HG02759 (cell line): ENCODE measurements around the gene TANC1.

Source experiments
- ATAC-seq: cut with Tn5 transposase; IDR thresholded peaks from one replicate; pipeline ENCODE4 v1.9.1; 2021; ENCODE audit warnings: mild to moderate bottlenecking, moderate library complexity; ENCODE audit not compliant: unreplicated experiment

Gene TANC1

DNA sequence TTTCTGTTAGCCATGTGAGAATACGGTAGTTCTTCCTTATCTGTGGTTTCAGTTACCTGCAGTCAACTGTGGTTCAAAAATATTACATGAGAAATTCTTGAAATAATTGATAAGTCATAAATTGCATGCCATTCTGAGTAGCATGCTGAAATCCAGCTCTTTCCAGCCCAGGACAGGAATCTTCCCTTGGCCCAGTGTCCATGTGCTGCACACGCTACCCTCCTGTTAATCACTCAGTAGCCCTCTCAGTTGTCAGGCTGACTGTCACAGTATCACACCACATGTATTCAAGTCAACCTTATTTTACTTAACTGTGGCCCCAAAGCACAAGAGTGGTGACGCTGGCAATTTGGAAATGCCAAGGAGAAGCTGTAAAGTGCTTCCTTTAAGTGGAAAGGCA, 141.1 kb downstream of the TANC1 start:
- no peak for ATAC-seq

DNA sequence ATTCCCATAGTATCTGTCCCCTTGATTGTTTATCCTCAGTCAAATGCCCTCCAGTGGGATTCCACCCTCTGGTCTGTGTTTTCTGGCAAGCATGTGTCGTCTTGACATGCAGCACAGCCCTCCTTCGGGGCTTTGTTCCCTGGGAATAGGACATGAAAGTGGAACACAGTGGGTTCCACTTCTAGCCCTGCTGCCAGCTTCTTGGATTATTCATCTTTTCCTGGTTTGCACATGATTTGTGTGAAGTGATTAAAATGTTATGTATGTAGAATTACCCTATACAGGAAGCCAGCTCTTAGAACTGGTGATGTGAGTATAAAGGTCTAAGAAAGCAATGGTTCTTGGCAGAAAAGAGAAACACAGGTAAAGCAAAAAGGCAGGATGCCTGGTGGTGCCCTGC, 142.3 kb downstream of the TANC1 start:
- no peak for ATAC-seq

DNA sequence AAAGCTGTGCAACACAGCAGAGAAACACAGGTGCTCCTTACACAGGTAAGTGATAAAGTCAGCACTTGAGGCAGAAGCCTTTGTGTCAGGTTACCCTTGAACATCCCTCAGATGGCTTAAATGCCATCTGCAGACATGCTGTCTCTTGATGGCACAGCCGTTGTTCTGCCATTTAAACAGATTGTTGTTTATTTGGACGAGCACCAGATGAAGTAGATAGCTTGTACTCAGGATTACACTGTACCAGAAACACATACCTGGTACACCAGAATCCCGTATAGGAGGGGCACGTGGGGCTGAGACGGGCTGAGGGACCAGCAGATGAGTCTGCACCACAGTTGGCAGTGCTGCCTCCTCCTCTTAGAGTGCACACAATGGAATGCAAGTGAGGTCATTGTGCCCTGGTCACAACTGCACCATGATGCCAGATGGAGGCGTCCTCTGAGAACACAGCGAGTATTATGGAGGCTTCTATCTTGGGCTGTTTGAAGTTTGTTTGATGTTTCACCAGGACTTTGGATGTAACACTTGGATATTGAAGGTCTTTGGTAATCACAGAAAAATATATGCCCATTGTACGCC, 143.0 kb downstream of the TANC1 start:
- no peak for ATAC-seq

DNA sequence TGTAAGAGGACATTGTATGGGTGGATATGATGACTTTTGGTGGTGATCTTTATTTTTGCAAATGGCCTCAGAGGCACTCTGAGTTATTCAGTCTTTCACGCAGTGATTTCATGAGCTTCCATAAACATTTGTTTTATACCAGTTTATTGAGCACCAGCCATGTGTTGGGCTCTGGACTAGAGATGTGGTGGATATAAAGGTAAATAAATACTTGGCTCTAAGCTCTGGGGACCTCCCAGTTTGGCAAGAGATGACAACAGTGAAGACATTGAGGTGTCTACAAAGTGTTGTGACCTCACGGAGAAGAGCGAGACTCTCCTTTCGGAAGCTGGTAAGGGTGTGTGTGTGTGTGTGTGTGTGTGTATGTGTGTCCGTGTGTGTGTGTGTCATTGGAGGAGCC, 146.4 kb downstream of the TANC1 start:
- ATAC-seq = no peak

DNA sequence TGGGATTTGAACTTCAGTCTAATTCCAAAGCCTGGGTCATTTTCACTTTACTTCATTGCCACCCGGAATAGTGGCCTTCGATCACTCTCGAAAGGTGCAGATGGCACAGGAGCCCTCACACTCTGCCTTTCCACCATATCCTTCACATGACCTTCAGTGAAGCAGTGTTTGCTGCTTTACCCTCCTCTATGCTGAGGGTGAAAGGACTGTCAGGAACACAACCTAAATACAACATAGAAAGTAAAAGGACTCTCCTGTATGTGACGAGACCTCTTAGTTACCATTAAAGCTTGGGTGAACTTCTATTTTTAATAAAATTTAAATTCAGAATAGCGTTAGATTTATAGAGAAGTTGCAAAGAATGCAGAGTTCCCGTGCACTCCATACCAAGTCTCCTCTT, 148.5 kb downstream of the TANC1 start:
- no peak for ATAC-seq

DNA sequence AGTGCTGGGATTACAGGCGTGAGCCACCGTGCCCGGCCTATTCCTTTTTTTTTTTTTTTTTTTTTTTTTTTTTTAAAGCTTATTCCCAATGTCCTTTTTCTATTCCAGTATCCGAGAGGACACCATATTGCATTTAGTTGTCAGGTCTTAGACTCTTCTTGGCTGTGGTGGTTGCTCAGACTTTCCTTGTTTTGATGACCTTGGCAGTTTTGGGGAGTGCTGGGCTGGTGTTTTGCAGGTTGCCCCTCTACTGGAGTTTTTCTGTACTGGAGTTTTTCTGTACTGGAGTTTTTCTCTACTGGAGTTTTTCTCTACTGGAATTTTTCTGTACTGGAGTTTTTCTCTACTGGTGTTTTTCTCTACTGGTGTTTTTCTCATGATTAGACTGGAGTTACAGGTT, 149.2 kb downstream of the TANC1 start:
- ATAC-seq = no peak

DNA sequence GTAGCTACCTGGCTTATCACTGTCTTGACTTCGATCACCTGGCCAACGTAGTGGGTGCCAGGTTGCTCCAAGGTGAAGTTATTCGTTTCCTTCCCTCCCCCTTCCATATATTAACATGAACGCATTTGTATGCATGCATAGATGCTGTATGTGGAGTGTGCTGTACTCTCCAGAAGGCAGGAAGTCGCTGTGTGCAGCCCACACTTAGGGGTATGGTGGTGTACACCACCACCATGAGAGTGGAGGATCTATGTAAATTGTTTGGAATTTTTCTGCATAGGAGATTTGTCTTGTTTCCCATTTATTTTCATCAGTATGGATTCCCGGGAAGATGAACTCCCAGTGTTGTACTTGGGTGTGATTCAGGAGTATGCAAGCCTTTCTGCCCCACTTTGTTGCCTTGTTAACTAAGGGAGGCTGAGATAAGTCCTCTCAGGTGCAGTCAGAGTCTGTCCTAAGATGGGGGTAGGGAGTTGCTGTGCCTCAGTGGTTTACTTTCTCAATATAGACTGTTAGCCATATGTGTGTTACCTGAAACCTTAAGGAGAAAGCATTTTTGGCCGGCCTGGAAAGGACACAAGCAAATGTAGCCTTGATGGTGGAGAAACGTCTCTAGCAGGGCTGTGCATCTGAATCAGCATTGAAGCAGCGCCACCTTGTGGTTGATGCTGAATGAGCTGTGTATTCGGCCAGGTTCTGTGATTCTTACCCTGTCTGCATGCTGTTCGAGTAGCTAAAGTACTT, 149.8 kb downstream of the TANC1 start:
- peak; percentile 96 for ATAC-seq

DNA sequence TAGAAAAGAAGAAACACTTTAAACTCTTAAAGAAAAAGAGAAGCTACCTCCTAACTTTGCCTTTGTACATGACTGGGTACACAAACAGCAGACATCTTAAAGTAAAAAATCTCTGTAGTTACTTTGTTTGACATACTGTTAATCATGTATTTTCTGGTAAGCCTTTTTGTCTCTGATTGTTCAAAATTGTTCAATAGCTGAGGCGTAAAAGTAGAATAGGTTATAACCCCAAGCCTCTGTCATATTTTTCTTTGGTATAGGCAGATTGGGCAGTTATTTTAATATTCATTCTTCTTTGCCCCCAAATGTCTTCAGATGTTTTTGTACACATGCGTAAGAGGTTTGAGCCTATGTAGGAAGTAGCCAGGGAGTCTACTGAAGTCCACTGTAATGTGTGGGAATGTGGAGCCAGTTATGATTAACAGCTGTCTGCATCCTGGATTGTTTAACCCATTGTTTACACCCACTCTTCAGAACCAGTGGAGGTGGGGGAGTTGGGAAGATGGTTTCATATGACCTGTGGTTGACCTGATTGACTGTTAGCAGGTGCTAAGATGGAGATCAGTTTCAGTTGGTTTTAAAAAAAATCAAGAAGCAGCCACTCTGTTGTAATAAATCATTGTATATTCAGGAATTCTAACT, 150.5 kb downstream of the TANC1 start:
- ATAC-seq = no peak

DNA sequence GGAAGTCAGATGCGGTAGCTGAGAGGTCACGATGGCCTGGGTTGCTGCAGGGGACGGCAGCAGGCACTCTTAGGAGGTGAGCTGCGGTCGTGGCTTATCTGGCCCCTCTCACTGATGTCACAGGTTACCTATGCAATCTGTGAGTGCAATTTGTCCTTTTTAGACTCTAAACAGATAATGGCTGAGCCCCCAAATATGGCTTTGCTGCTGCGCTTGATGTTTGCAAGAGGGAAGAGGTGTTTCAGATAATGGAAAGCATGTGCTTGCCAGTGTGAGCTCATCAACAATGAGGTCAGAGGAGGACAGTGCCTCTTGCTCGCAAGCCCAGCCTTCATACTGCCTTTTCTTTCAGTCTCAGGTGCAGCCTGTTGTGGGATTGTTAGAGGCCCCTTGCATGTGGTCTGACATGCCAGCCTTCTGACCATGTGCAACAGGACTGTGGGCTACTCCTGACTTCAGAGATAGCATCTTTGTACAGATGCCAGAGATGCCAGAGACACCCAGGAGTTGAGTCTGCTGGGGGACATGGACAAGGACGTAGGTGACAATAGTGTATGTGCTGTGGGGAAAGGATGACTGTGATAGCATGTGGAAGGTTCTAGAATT, 151.3 kb downstream of the TANC1 start:
- no peak for ATAC-seq

DNA sequence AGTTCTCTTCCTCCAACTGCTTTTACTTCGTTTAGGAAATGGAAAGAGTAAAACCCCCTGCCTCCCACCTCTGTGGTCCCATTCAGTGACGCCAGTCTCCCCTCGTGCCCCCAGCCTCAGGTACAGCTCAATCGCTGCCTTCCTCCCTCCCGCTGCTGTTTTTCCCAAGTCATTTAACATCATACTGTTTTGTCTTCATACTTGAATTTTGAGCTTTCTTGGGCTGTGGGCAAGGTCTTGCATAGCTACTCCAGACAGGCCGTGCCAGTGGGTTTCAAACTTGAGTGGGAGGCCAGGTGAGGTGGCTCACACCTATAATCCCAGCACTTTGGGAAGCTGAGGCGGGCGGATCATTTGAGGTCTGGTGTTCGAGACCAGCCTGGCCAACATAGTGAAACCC, 155.3 kb downstream of the TANC1 start:
- ATAC-seq = no peak

DNA sequence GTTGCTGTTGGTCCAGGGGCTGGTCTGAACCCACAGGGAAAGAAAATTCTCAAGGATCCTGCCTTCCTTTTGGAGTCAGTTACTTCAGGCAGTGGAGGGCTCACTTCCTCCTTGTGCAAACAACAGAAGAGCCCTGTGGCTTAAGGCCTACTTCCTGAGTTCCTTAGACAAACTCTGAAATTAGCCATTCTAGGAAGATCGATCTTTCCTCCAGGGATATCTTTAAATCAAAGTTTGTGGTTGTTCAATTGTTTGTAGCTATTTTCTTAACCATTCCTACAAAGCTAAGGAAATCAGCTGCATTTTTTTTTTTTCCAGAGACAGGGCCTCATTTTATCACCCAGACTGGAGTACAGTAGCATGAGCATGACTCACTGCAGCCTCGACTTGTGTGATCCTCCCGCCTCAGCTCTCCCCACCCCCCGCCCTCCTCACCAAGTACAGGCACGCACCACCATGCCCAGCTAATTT, 156.0 kb downstream of the TANC1 start:
- ATAC-seq = no peak

DNA sequence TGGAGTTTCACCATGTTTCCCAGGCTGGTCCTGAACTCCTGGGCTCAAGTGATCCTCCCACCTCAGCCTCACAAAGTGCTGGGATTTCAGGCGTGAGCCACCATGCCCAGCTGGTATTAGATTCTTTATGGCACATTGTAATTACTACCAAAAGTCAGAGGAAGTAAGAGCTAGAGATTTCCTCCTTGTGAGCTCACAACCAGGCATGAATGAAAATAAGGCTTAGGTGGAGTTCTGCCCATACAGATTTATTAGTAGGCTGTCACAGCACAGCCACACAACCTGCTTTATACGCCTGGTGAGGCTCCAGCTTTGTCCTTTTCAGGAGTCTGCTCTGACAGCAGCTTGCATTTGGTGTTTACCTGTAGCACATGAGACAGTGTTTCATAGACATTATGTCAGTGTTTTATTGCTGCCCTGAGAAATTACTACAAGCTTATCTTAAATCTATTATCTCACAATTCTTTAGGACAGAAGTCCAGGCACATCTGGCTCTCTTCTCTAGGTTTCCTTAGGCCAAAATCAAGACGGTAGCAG, 156.6 kb downstream of the TANC1 start:
- no peak for ATAC-seq

DNA sequence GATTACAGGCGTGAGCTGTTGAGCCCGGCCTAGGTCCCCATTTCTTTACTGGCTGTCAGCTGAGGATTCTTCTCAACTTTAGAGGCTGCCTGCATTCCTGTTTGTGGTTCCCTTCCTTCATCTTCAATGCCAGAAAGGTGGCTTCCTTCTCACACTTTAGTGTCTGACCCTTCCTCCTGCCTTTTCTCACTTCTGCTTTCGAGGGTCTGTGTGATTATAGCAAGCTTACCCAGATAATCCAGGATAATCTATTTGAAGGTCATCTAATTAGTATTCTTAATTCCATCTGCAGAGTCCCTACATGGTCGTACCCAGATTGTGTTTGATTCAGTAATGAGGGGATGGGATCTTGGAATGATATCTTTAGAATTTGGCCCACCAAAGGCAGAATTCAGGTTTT, 157.4 kb downstream of the TANC1 start:
- no peak for ATAC-seq

DNA sequence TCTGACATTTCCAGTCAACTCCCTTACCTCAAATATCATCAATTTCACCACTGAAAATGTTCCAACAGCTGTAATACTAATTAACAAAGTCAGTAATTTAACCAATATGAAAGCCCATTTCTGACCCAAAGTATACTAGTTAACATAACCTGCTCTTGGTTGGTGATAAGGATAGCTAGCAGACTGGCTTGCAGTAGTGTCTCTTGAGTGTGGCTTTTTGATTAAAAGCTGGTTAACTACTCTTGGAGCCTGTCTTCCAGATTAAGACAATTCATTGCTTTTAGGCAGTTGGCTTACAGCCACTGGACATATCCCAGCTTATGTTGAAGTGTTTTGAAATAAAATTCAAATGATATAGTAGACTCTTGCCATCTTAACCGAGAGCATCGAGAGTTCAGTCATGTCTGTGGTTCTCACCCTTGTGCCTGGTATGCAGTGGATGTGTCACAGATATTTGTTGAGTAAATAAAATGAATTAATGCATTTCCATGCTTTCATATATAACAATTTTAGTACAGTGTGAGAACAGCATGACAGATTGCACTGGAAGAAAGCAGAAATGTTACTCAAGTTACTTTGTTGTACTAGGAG, 158.1 kb downstream of the TANC1 start:
- ATAC-seq = no peak

DNA sequence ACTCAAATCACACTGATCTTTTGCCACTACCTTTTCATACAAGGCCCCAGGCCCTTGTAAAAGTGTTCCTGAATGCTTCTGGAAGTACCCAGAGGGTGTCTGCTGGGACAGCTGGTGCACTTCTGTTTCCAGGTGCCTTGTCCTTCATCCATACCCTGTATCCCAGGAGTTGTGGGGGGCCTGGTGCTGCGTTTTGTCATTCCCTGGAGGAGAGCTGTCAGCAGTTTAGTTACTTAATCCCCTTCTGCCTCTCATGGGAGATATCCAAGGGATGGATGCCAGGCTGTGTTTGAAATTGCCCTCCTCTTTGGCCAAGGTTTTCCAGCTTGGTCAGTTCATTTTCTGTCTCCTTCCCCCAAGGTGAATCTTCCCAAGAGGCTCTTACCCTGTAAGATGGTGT, 159.8 kb downstream of the TANC1 start:
- ATAC-seq = no peak

DNA sequence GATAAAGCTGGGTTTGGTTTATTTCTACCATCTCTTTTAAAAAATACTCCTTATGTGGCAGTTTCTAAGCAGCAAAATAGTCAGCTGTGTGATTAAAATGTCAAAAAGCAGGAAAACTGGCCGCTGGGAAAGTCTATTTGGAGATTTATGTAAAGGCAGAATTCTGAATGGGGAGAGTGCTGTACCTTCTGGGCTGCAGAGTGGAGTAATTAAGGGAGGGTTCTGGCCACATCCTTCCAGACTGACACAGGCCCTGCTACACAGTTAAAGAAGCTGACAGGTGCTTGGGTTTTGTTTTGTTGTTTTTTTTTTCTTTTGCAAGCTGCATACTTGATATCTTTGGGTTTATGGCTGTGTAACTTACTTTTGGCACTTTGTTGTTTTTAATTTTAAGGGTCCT, 160.8 kb downstream of the TANC1 start:
- no peak for ATAC-seq

DNA sequence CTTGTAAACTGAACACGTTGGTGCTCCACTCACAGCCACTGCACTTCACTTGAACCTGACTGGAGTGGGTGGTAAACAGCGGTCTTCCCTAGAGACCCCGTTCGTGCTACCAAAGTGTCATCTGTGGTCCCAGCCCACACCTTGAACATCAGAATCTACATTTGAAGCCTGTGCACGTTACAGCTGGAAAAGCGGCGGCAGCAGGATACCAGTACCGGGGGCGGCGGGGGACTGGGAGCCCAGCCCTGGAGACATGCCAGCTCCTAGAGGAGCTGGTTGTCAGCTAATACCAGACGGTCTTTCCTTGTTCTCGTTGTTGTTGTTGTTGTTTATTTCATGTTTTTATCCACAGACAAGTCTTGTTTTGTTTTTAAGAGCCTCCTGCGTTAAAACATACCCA, 161.4 kb downstream of the TANC1 start:
- ATAC-seq = no peak

DNA sequence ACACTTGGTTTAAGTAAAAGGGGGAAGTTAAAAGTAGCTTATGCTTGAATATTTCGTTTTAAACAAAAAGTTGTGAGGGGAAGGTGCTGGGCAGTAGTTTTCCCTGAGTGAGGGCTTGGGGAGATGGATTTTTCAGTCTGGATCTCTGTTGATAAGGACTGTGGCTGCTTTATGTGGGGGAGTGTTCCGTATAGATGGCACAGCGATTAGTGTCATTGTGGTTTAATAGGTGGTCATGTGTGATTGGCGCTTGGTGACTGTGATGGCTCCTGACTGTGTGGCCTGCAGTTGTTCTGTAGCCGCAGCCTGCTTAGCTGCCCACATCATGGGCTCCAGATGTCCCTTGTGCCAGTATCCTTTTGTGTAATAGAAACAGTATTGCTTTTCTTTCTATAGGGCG, 161.9 kb downstream of the TANC1 start:
- ATAC-seq = no peak

DNA sequence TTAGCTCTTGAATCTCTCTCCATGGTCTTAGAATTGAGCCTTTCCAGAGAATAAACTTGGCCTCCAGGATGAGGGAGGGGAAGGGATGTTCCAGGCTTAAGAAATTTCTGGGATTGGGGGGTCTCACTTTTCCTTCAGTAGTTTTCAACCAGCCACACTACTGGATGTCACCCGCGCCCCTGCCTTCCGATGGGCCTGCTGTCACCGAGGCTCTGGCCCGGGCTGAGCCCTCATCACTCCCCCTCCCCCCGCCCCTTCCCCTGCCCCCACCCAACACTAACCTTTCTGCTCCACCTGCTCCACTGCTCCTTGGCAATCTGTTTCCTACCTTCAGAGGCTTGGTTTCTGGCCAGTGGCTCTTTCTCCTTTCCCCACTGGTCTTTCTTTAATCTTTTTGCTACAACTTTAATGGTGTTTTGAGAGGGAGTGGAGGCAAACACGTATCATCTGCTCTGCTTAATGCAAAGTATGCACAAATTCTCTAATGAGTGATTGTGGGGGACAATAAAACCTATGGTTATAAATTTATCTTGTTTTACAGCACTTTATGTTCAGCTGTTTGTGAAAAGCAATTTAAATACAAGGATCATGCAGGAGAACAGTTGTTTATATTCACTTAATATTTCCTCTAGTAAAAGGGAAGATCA, 162.9 kb downstream of the TANC1 start:
- ATAC-seq = no peak

DNA sequence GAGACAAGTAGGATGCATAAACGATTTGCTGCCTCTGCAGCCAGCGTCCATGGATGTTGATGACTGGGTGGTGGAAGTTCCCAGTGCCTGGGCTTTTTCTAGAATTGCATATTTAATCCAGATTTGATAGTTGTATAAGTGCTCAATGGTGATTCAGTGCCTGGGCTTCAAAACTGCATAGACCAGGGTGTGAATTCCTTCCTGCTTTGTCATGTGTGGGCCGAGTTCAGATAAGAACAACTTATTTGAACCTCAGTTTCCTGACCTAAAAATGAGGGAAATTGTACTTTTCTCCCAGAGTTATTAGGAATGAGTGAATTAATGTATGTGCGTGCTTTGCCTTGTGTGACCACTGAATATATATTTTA, 163.5 kb downstream of the TANC1 start:
- ATAC-seq = no peak

DNA sequence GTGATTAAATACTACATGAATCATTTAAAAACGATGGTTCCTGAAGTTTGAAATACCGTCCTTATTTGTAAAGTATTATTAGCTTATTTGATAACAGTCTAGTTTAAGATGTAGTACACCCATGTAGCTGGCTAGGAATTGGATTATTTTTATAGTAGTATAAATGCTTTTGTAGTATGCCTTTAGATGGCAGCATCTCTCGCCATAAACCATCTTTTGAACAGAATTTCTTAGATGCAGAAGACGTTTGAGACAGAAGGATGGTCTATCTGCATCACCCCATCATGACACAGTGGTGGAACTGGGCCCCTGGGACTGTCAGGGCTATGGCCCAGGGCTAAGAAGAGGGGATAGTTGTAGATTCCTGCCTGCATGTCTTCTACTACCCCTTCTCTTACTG, 165.4 kb downstream of the TANC1 start:
- ATAC-seq = no peak
